Peyer's patch (tissue), 4 donors: ENCODE measurements around the gene P3H3. TPM values are rescaled to one million over a fixed set of nuclear protein-coding genes. Genes with fewer than 3 reads are reported as not detected.

Experiments
- DNase-seq, 3 donors: peaks; one replicate each; pipeline ENCODE4 v3.0.0-alpha.2; 2017 to 2019
- H3K27ac ChIP-seq, 4 donors: fragments of 200-600 bp; sonication (generic); one replicate each; pipeline ENCODE4 v1.5.1; 2016 to 2019
- H3K27me3 ChIP-seq, 2 donors: fragments of 200-600 bp; sonication (generic); one replicate each; pipeline ENCODE4 v1.5.1; 2019
- H3K36me3 ChIP-seq, 3 donors: fragments of 200-600 bp; sonication (generic); one replicate each; pipeline ENCODE4 v1.5.1; 2016 to 2019
- H3K4me1 ChIP-seq, 4 donors: fragments of 200-600 bp; sonication (generic); one replicate each; pipeline ENCODE4 v1.5.1; 2016 to 2019
- H3K4me3 ChIP-seq, 4 donors: fragments of 200-600 bp; sonication (generic); 1 replicate in 3 of 4; 2 replicates in 1 of 4; pipeline ENCODE4 v1.5.1; 2016 to 2019; ENCODE audit warnings: mild to moderate bottlenecking in 1 of 4
- H3K9me3 ChIP-seq, 4 donors: fragments of 200-600 bp; sonication (generic); one replicate each; pipeline ENCODE4 v1.5.1; 2016 to 2019; ENCODE audit warnings: mild to moderate bottlenecking in 1 of 4
- POLR2A ChIP-seq, 2 donors: fragments of 450-650 bp; IDR thresholded peaks; one replicate each; pipeline ENCODE4 v1.5.1; 2017; ENCODE audit warnings: antibody characterized with exemption in 2 of 2, mild to moderate bottlenecking in 2 of 2, moderate library complexity in 2 of 2
- total RNA-seq, 4 donors: library from RNA; depleted of rRNA; stranded (reverse); fragments of >200 nt; gene quantifications; one replicate each; pipeline ENCODE4 v1.1.0, GENCODE V29; 2016
- TF ChIP-seq, protein P1 (sequence below), 6 experiments: fragments of 450-650 bp in 4 of 6; fragments of 200-600 bp in 2 of 6; sonication (generic) in 1 of 6; IDR thresholded peaks; one replicate each; pipeline ENCODE4 v1.5.1; 2017 to 2019; ENCODE audit warnings: antibody characterized with exemption in 6 of 6, mild to moderate bottlenecking in 3 of 6, moderate library complexity in 1 of 6

P3H3 gene
- total RNA-seq, 4 donors from 2014 or later: 3.7 to 40.4 (median 8.7) TPM

DNA sequence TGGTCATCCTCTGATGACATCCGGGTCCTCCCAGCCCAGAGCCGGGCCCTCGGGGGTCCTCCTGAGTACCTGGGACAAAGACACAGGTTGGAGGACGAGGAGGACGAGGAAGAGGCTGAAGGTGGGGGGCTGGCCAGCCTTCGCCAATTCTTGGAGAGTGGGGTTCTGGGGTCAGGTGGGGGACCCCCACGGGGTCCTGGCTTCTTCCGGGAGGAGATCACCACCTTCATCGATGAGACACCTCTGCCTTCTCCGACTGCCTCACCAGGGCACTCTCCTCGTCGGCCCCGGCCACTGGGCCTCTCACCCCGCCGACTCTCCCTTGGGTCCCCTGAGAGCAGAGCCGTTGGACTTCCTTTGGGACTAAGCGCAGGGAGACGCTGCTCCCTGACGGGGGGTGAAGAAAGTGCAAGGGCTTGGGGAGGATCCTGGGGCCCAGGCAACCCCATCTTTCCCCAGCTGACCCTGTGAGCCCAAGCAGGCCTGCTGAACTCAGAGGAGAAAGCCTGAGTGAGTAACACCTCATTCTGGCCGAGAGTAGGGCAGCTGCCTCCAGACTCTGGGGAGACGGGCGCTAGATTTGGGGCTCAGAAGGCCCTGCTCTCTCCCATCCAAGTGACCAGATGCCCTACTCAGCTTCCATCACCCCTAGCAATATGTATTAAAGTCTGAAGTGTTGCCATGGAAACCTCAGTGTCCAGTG lies 1.3 kb upstream of the P3H3 start:
- TF ChIP-seq, protein P1, sequence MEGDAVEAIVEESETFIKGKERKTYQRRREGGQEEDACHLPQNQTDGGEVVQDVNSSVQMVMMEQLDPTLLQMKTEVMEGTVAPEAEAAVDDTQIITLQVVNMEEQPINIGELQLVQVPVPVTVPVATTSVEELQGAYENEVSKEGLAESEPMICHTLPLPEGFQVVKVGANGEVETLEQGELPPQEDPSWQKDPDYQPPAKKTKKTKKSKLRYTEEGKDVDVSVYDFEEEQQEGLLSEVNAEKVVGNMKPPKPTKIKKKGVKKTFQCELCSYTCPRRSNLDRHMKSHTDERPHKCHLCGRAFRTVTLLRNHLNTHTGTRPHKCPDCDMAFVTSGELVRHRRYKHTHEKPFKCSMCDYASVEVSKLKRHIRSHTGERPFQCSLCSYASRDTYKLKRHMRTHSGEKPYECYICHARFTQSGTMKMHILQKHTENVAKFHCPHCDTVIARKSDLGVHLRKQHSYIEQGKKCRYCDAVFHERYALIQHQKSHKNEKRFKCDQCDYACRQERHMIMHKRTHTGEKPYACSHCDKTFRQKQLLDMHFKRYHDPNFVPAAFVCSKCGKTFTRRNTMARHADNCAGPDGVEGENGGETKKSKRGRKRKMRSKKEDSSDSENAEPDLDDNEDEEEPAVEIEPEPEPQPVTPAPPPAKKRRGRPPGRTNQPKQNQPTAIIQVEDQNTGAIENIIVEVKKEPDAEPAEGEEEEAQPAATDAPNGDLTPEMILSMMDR (IDR thresholded peaks at IDR 0.05): no peak
- no peak for TF ChIP-seq POLR2A (IDR thresholded peaks at IDR 0.05)
- no peaks in the 10 kb centered on the region for H3K27me3 ChIP-seq
- H3K36me3 ChIP-seq: no peaks in the 10 kb centered on the region
- peak overlapping the region in 3 of 4 donors; percentile 36 to 72 (median 52) for H3K27ac ChIP-seq
- H3K4me3 ChIP-seq: no peak overlapping the region
- H3K9me3 ChIP-seq: no peaks in the 10 kb centered on the region
- no peak for DNase-seq
- H3K4me1 ChIP-seq: peaks cover 0 to 22% (median 8%) of the 10 kb centered on the region in 4 donors

DNA sequence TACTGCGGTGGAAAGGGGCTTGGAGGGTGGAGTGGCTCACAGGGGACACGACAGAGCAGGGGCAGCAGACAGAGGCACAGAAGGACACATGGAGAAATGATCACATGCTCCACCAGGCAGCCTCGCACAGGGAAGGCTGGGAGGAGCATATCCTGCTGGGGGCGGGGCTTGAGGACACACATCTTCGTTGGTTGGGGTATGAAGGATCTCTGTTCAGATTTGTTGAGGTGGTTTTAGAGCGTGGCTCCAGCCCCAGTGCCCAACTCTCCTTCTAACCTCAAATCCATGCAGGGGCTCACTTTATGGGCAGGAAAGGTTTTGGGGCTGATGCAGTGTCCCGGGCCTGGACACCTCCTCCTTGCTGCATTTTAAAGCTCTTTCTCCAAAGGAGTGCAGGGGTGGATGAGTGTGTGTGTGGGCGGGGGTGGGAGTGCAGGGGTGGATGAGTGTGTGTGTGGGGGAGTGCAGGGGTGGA lies 733 bp upstream of the P3H3 start:
- Histone ChIP-seq H3K4me1 (peaks cover 0 to 22% (median 8%) of the 10 kb centered on the region in 4 donors), H3K4me3 (no peak overlapping the region), H3K27ac (peak overlapping the region in 2 of 4 donors; percentile 52 to 72), H3K27me3 (no peaks in the 10 kb centered on the region), H3K36me3 (no peaks in the 10 kb centered on the region), H3K9me3 (no peaks in the 10 kb centered on the region)
- TF ChIP-seq, protein P1 (IDR thresholded peaks at IDR 0.05): no peak
- TF ChIP-seq POLR2A (IDR thresholded peaks at IDR 0.05): no peak
- DNase-seq: peak; percentile 67 to 90 (median 81)

DNA sequence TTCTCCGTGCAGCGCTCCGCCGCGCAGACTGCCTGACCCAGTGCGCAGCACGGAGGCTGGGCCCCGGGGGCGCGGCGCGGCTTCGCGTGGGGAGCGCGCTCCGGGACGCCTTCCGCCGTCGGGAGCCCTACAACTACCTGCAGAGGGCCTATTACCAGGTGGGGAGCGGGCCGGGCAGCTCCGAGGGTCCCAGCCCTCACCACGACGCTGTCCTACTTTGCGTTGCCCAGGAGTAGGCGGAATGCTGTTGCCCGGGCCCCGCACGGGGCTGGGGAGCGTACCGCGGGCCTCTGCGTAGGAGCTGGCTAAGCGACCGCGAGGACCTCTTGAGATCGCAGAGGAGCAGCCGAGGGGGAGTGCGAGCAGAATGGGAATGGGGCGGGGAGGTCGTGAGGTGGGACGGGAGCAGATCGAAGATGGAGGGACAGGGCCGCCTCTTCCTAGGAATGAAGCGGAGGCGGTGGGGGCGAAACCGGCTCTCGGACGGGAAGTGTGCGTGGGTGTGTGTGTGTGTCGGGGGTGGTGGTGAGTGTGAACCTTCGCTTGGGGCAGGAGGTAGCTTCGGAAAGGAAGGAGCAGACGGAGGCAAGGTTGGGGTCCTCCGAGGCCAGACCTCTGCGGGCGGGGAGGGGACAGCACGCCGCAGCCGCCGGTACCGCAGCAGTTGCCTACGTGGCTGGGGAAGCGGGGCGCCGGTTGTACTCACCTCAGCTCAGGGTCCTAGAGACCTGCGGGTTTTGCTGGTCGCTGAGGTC lies 751 bp downstream of the P3H3 start:
- TF ChIP-seq POLR2A (IDR thresholded peaks at IDR 0.05): no peak
- TF ChIP-seq, protein P1 (IDR thresholded peaks at IDR 0.05): no peak
- H3K27ac ChIP-seq: peak overlapping the region; percentile 64 to 77 (median 70)
- peaks cover 0 to 6% (median 0%) of the 10 kb centered on the region in 3 donors for H3K36me3 ChIP-seq
- H3K27me3 ChIP-seq: no peaks in the 10 kb centered on the region
- H3K9me3 ChIP-seq: no peaks in the 10 kb centered on the region
- peak; percentile 38 to 70 (median 62) for DNase-seq
- H3K4me1 ChIP-seq: peaks cover 0 to 22% (median 8%) of the 10 kb centered on the region in 4 donors
- peak overlapping the region; percentile 62 to 87 (median 70) for H3K4me3 ChIP-seq

DNA sequence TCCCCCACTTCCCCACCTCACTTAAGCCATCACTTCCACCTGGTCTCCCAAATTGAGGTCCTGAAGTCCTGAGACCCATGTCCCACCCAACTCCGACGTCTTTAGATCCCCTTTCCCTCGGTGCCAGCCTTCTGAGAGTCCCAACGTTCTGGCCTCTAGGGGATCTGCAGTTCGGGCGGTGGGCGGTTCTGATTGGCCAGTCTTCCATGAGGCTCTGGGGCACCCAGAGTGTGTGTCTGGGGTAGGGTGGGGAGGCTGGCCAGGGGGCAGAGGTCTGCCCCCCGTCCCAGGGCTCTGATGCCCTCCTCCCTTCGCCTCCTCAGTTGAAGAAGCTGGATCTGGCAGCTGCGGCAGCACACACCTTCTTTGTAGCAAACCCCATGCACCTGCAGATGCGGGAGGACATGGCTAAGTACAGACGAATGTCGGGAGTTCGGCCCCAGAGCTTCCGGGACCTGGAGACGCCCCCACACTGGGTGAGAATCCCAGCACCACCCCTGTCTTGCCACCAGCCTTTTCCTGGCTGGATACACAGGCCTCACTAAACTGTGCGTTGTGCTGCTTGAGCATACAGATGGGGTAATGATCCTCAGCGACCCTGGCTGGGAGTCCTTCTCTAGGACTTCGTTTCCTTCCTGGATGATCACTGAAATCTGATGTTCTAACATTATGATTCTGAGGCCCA lies 1.5 kb downstream of the P3H3 start:
- Histone ChIP-seq H3K27ac (peak overlapping the region; percentile 64 to 77 (median 70)), H3K27me3 (no peaks in the 10 kb centered on the region), H3K4me1 (peaks cover 0 to 22% (median 8%) of the 10 kb centered on the region in 4 donors), H3K4me3 (peak overlapping the region; percentile 62 to 87 (median 70)), H3K36me3 (peaks cover 0 to 6% (median 0%) of the 10 kb centered on the region in 3 donors), H3K9me3 (no peaks in the 10 kb centered on the region)
- TF ChIP-seq, protein P1 (IDR thresholded peaks at IDR 0.05): peak in 3 of 6 experiments; percentile 10 to 18 (median 11)
- TF ChIP-seq POLR2A (IDR thresholded peaks at IDR 0.05): peak in 1 of 2 donors; percentile 7
- peak in 2 of 3 donors; percentile 32 to 64 for DNase-seq

DNA sequence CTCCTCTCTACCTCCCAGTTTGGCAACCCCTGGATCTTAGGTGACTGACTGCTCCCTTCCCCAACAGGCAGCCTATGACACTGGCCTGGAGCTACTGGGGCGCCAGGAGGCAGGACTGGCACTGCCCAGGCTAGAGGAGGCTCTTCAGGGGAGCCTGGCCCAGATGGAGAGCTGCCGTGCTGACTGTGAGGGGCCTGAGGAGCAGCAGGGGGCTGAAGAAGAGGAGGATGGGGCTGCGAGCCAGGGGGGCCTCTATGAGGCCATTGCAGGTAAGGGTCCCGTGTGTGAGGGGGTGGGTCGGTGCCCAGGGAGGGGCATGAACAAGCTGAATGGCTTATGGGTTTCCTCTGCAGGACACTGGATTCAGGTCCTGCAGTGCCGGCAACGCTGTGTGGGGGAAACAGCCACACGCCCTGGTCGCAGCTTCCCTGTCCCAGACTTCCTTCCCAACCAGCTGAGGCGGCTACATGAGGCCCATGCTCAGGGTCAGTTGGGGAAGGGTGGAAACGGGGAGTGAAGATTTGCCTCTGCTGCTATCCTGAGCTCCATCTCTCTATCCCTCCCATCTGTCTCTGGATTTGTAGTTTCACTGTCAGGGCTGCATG lies 2.2 kb downstream of the P3H3 start:
- H3K9me3 ChIP-seq: no peaks in the 10 kb centered on the region
- no peaks in the 10 kb centered on the region for H3K27me3 ChIP-seq
- H3K4me3 ChIP-seq: no peak overlapping the region
- H3K27ac ChIP-seq: no peak overlapping the region
- peaks cover 0 to 6% (median 0%) of the 10 kb centered on the region in 3 donors for H3K36me3 ChIP-seq
- TF ChIP-seq, protein P1 (IDR thresholded peaks at IDR 0.05): no peak
- TF ChIP-seq POLR2A (IDR thresholded peaks at IDR 0.05): no peak
- H3K4me1 ChIP-seq: peaks cover 0 to 22% (median 8%) of the 10 kb centered on the region in 4 donors
- DNase-seq: no peak
